DLD1 (cell line): ENCODE results near the gene CPNE4.
"Not testable (repeated sequence)": the region's sequence is repeated elsewhere in the genome, so short reads cannot be mapped to it uniquely, and the experiment has no call there.

Experiments
- in situ Hi-C: cut with HindIII; loops from 2 replicates; pipeline ENCODE4 v1.10.0; 2017; ENCODE audit warnings: low sequenced_read_pairs

Gene CPNE4

DNA sequence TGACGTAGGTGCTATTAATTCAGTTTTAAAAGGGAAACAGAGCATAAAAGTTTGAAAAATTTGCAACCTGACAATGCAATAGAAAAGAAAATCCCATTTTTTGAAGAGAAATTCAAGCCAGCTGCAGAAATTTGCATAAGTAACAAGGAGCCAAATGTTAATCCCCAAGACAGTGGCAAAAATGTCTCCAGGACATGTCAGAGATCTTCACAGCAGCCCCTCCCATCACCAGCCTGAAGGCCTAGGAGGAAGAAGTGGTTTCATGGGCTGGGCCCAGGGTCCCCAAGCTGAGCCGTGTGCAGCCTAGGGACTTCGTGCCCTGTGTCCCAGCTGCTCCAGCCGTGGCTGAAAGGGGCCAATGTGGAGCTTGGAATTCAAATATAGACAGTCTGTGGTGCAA, 148.9 kb downstream of the CPNE4 start:
- in situ Hi-C loops, result not testable (repeated sequence)

DNA sequence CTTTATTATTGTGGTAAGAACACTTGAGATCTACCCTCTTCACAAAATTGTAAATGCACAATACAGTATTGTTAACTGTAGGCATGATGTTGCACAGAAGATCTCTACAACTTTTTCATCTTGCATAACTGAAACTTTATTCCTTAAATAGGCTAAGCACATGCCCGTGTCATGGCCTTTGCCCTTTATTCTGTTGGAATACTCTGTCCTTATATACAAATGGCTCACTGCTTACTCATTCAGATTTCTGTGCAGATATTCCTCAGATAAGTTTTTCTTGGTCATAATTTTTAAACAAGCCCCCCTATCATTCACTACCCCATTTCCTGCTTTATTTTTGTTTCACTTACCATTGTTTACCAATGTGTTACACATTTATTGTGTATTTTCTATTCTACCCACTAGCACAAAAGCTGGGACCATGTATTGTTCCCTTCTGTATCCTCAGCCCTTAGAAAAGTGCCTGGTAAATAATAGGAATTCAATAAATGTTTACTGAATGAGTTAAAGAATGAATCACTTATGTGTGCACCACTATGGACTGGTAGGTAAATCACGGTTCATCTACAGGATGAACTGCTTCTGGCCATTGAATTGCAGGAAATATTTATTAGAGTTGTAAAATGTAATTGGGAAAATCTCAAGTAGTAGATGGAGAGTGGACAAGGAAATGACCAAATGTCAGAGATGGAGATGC, 151.0 kb downstream of the CPNE4 start:
- in situ Hi-C loops, result no loop called here

DNA sequence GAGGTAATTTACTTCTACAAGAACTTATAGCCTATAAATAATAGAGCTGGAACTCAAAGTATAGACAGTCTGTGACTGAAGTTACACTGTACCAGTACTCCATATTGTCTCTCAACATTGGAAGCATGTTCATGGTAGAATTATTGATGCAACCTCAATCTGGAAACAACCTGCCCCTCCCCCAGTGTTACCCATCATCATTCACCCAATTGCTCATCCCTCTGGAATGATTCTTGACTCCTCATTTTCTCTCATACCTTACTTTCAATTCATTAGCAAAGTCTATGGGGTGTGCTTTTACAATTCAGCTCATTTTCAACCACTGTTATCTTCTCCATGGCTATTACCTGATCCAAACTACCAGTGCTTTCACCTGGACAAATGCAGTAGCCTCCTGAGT, 151.7 kb downstream of the CPNE4 start:
- in situ Hi-C loops, result no loop called here

DNA sequence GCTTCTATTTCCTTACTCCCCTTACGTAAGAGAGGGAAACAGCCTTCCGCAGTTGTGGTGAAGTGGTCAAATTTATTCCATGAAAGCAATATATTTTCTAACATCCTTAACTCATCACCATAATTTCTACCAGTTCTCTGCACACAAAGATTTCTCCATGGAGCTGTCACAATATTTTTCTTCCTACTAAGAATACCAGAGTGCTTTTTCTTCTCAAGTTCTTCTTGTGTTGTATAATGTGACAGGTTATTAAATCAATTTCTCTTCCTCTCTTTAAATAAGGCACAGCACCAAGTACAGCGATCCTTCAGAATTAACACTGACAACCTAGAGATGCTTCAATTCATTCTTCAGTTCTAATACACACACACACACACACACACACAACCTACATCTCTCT, 153.0 kb downstream of the CPNE4 start:
- in situ Hi-C loops, result no loop called here

DNA sequence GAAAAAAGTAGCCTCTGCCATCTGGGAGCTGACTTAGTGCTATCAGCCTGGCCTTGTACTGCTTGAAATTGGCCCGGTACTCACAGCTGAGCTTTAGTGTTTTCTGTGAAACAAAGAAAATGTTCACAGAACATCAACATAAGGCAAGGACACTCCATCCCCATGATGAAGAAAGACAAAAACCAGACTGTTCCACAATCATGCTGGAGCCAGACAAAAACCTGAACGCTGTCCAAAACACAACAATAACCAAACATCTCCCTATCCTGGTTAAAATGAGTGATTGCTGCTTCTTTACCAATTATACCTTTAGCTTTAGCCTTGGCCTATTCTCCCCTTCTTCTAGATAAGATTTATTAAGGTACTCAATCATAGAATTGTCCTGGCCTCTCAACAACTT, 153.9 kb downstream of the CPNE4 start:
- in situ Hi-C loops, result no loop called here

DNA sequence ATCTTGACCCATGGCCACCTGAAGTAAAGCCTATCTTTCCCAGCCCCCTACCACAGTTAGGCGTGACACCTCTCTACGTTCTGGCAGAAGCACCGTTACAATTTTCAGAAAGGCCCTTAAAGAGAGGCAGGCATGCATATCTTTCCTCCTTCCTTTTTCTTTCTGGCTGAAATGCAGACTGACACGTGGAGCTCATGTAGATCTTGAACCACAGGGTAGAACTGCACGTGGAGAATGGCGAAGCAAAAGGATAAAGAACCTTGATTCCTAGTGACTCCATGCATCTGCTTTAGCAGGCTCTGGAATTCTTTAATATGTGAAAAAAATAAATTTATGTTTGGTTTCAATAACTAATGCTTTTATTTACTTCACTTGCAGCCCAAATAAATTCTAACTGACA, 166.6 kb downstream of the CPNE4 start:
- in situ Hi-C loops, result no loop called here

DNA sequence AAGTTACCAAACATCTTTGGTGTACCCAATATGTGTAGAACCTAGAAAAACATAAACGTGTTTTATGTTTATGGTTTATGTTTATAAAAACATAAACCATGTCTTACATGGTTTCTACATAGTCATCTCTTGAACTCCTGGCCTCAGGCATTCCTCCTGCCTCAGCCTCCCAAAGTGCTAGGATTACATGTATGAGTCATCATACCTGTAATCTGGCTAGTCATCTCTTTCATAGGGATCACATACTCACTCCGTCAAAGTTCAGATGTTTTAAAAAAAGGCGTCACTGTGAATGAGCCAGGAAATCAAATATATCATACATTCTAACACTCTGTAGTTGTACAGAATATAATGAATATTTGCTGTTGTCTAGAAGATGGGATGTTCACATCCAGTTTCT, 178.6 kb downstream of the CPNE4 start:
- in situ Hi-C loops, result no loop called here

DNA sequence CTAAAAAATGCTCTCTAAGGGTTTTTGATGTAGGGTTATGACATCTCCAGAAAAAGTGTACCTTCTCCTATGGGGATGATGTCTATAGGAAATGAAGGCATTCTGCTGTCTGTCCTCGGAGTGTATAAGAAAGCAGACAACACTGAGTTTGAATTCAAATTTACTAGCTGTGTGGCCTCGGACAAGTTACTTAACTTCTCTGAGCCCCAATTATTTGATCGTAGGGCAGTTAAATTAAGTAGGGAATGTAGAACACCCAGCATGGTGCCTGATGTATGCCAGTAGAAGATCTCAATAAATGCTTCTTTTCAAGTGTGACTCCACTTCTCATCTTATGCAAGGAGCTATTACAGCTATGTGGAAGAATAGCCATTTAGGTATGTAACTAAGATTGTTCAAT, 184.6 kb downstream of the CPNE4 start:
- in situ Hi-C loops, result no loop called here

DNA sequence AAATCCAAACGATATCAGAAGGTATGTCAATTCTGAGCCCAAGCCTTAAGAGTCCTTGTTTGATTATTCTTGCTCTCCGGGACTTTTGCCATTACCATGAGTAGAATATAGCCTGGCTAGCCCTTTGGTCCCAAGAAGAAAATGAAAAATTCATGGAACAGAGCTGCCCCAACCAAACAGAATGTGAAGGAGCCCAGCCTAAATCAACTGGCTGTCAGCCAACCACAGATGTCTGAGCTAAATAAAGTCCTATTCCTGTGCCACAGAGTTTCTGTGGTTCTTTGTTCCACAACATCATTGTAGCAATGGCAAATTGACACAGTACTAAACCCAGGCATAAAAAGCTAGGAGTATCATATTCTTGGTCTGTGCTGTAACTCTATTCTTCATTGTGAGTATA, 185.2 kb downstream of the CPNE4 start:
- in situ Hi-C loops, result no loop called here

DNA sequence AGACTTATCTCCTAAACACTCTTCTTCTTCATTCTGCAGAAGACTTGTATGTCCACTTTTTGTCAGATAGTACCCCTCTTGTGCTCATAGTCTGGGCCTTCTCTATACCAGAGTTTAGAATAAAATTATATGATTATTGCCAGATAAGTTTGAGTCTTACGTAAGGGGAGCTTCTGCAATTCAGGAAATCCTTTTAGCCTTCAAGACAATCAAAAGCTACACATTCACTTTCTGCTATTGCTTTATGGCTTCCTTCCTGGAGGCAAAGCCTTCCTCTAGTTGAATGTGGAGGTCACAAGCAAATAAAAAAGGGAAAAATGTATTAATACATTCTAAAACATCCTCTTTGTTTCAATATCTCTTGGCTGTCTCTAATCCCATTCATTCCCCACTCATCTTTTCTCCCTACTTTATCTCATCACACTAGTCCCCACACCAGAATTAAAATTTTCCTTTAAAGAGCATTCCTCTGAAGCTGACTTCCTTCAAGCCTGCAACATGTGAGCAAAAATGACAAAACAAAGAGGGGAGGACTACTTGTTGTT, 186.8 kb downstream of the CPNE4 start:
- in situ Hi-C loops, result no loop called here

DNA sequence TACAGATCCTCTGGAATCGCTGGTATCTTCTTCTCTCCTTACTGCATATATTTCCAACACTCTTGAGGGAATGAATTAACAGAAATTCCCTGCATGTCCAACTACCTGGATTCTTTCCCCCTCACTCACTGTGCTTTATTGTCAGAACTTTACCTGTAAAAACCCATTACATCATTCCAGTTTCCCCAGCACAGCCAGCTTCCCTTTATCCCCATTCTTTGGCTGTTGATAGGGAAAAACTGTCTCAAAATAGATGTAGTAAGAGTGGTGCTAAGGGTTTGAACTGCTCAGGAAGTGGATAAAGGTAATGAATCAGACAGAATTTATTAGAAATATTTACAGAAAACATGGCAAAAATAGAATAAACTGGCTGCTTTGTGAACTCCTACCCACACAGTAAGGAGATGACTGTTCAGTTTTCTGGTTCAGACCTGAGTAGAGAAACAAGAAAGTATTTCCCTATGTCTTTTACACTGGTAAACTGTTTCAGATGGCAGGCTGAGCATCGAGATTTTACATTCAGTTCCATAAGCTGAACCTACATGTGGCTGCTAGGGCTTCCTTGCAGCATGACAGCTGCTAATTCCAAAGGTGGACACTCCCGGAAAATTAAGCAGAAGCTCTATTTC, 188.4 kb downstream of the CPNE4 start:
- in situ Hi-C loops, result no loop called here

DNA sequence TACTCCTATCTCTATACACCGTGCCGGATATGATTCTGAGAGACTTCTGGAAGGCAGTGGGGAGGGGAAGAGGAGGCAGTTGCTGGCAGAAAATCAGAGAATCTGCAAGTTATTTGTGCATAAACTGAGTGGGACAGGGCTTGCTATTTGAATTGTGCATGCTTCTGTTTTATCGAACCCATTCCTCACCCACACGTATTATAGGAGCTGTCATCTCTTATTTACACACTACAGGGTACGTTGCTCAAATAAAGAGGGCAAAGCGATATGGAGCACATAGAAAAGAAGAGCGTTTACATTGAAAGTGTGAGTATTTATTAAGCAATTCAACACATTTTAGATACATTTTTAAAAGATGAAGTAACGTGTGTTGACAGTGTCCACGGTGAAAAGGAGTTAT, 191.6 kb downstream of the CPNE4 start:
- in situ Hi-C loops, result no loop called here

DNA sequence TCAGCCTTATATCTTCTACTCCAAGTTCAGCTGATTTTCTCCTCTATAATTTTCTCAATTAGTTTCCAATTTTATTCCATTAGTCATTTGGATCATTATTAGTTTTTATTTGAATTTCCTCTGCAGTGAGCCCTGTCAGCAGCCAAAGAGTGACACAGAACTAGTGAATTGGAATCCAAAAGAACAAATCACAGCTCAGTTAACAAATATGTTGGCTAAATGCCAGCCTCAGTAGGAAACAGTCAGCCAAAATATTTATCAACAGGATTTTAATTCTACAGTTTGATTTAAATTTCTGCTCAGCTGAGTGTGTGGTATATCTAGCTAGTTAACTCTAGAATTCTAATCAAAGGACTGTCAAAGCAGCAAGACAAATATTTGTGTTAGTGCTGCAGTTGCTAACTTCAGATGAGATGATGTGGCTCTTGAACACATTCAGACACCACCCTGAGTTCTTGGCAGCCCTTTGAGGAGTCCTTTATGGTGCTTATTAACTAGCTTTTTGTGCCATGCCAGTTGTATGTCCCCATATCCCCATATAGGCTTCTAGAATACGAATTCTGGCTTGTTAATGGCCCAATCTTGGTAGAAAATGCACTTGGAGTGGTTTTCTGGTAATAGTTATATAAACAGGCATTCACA, 194.5 kb downstream of the CPNE4 start:
- in situ Hi-C loops, result no loop called here

DNA sequence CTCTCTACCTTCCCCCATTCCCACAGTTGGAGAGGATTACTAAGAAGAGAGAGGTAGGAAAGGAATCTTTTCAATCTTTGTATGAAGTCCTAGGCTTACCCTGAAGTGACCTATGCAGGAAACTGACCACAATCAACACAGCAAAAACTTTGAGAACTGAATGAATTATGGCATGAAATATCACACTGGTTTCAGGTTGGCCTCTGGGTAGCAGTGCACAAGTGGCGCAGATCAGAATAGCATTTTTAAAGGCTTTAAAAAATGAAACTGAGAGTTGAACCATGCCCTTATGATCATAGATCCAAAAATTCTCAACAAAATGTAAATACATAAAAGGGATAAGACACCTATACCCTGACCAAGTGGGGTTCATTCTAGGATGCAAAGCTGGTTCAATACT, 198.9 kb downstream of the CPNE4 start:
- in situ Hi-C loops, result no loop called here

DNA sequence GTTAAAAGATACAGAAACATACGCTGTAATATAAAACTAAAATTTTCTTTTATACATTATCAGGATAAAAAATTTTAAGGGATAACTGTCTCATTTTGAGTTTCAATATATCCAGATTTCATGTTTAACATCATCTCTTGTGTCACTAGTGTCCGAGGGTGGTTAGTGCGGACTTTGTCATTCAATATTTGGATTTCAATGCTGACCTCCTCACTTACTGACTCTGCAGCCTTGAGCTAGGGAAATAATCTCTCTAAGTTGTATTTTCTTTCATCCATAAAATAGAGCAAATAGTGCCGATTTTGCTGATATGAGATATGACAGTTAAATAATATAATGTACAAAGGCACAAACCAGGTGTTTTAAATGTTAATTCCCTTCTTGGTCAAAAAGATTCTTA, 203.2 kb downstream of the CPNE4 start:
- in situ Hi-C loops, result no loop called here

DNA sequence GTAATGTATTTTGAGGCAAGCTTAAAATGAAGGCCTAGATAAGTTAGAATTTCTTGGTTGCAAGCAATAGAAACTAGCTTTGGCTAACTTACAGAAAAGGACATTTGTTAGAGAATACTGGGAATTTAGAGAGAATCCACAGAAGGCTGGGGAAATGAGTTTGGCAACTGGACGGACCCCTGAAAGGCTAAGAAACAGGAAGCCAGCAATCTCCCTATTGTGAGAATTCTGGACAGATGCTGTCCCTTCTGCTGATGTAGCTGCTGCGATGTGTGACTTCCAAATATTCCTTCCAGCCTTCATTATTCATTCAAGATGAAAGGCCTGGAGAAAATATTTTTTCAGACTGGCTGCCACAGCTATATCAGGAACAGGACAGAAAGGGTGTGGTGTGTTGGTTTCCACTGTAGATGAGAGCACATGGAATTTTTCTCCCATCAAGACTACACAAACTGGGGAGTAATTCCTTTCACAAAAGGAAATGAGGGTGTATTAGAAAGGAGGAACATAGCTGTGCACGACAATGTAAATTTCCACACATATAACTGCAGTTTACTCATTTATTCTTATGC, 213.5 kb downstream of the CPNE4 start:
- in situ Hi-C loops, result no loop called here

DNA sequence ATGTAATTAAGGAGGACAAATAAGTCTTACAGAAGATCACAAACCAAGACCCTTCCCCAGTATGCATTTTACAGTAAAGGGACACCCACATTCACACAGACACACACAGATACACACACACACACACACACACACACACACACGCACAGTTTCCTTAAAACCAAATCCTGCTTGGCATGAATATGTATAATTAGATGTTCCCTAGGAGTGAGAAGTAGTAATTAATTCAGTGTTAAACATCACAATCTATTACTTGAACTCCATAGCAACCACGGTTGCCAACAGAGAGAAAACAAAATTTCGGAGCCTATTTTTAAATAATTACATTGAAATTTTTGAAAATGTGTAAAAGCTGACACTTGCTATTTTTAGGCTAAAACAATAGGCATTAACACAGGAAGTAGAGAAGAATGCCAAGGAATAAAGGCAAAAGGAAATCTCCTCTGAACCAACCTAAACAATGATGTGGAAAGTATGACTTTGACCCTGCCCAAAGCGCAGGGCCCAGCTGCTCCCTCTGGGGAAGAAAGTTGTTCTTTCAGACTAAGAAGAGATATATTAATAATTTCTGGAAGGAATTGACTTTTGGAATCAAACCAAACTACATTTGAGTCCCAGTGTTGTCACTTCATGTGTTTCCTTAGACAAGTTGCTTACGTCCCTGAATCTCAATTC, 215.3 kb downstream of the CPNE4 start:
- in situ Hi-C loops, result no loop called here

DNA sequence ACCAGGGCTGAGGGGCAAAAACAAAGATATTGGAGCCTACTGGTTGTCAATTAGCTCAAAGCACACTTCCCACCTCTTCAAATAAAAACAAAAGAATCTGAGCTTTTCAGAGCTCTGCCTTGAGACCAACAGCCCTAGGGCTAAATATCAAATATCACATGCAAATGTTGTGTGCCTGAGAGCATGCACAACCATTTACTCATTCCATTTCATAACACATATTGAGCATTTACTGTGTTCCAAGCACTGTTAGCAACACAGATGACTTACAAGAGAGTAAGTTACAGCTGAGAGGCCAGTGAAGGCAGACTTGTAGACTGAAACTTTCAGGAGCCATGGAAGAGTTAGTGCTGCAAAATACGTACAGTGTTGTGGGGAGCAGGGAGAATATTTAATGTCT, 222.4 kb downstream of the CPNE4 start:
- in situ Hi-C loops, result no loop called here

DNA sequence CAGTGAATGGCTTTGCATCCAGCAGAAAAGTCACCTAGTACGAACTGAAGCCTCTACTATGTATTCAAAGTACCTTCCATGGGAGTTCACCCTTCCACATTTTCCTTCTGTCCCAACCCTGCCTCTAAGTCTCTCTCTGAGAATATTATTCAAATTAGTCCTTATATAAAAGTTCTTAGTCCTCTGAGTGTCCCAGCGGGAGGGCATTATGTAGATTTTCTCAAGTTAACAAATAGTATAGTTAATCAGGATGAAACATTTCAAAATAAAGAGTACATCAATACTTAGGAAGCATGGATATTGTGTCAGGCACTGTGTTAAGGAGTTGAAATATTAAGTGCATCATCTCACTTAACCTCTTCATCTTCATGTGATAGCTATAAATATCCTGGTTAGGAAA, 223.3 kb downstream of the CPNE4 start:
- in situ Hi-C loops, result no loop called here

DNA sequence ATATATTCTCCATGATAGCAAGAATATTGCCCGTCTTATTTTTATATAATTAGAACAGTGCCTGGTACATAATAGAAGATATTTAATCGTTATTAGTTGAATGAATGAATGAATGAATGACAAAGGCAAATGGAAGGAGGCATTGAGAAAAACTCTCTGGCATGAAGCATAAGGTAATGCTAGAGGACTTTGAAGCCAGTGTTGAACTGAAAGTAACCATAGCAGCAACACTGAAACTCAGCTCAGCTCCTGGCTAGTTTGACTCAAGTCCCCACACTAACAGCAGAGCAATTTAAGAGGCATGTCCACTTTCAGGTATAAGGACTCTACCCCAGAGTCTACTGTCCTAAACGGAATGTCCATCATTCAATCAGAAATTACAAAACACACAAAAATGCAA, 227.0 kb downstream of the CPNE4 start:
- in situ Hi-C loops, result no loop called here

DNA sequence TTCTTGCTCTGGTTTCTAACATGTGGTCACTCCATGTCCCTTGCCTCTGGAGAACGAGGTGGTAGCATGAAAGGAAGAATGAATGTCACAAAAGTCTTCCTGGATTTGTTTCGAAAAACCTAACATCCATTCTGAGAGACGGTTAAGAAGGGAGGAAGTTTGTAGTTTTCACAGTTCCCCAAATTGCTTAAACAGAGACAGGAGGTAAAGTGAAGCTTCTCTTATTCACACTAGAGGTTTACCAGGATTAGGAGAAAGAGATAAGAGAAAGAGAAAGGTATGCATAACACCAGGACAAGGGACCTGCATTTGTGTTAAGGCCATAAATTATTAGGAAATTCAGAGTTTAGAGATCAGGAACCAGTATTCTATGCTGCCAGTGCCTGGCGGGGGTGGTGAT, 228.1 kb downstream of the CPNE4 start:
- in situ Hi-C loops, result no loop called here
